Spinal cord (tissue), 10 donors: ENCODE results near the gene PTDSS2. TPM values are rescaled to one million over a fixed set of nuclear protein-coding genes. Genes with fewer than 3 reads are reported as not detected.

Experiments
- DNase-seq, 6 donors: peaks; one replicate each; pipeline versions ENCODE4 v3.0.0 to v3.0.0-alpha.2; 2013 to 2015; ENCODE audit warnings: low spot score in 6 of 6, low read depth in 4 of 6
- H3K27ac ChIP-seq: one replicate; pipeline ENCODE4 v1.5.1; 2013; ENCODE audit warnings: low read depth, low read length, control low read depth
- H3K27me3 ChIP-seq: one replicate; pipeline ENCODE4 v1.6.1; 2013; ENCODE audit warnings: low read length; ENCODE audit not compliant: control insufficient read depth, insufficient read depth
- H3K36me3 ChIP-seq: one replicate; pipeline ENCODE4 v1.6.1; 2013; ENCODE audit warnings: low read length; ENCODE audit not compliant: control insufficient read depth, insufficient read depth
- H3K4me1 ChIP-seq: one replicate; pipeline ENCODE4 v1.6.1; 2013; ENCODE audit warnings: low read length; ENCODE audit not compliant: control insufficient read depth, insufficient read depth
- H3K4me3 ChIP-seq: one replicate; pipeline ENCODE4 v1.5.1; 2013; ENCODE audit warnings: low read depth, low read length, control low read depth
- H3K9me3 ChIP-seq: one replicate; pipeline ENCODE4 v1.6.1; 2013; ENCODE audit warnings: low read length; ENCODE audit not compliant: control insufficient read depth, insufficient read depth
- WGBS: methylation state at CpG from one replicate; pipeline ENCODE4 v1.1.5; 2013; ENCODE audit warnings: missing lambda C conversion rate; ENCODE audit not compliant: insufficient coverage; 5-methylcytosine and 5-hydroxymethylcytosine counted together
- polyA plus RNA-seq, 2 donors: library from polyadenylated mRNA; unstranded; fragments of 120-200 nt; gene quantifications; one replicate each; pipeline ENCODE4 v1.2.1, GENCODE V29; 2013; ENCODE audit not compliant: insufficient read length in 2 of 2
- total RNA-seq, 2 donors: library from RNA; depleted of rRNA in 1 of 2; stranded (reverse); fragments of 120-200 nt in 1 of 2; fragments of >200 nt in 1 of 2; gene quantifications; one replicate each; pipeline versions ENCODE4 v1.2.3 to v1.2.4, GENCODE V29; 2013 to 2014
- donor health status: healthy.

Gene PTDSS2
- total and polyA plus RNA-seq, 4 donors: 17.9 to 62.7 (median 40.2) TPM

- no peaks in the 10 kb centered on the region for H3K9me3 ChIP-seq
- H3K36me3 ChIP-seq: peaks cover 67% of the 10 kb centered on the region
- no peak for DNase-seq
- no peak overlapping the region for H3K4me3 ChIP-seq
- no peak overlapping the region for H3K27ac ChIP-seq
- H3K27me3 ChIP-seq: no peaks in the 10 kb centered on the region
- 82% methylated on average over 9 of the region's 9 CpGs for WGBS
- H3K4me1 ChIP-seq: no peaks in the 10 kb centered on the region
These were observed 25.9 kb downstream of the PTDSS2 start for GRCh38 chr11:475941-476340.

GRCh38 chr11:476416-476815 lies 26.3 kb downstream of the PTDSS2 start:
- no peaks in the 10 kb centered on the region for H3K4me1 ChIP-seq
- no peak overlapping the region for H3K27ac ChIP-seq
- H3K9me3 ChIP-seq: no peaks in the 10 kb centered on the region
- DNase-seq: no peak
- no peaks in the 10 kb centered on the region for H3K27me3 ChIP-seq
- no peak overlapping the region for H3K4me3 ChIP-seq
- WGBS: 94% methylated on average over 13 of the region's 15 CpGs
- peaks cover 65% of the 10 kb centered on the region for H3K36me3 ChIP-seq

- peak in 1 of 6 donors; percentile 36 for DNase-seq
- WGBS: 60% methylated on average over 16 of the region's 16 CpGs
- Histone ChIP-seq H3K27me3 (no peaks in the 10 kb centered on the region), H3K36me3 (peaks cover 60% of the 10 kb centered on the region), H3K4me3 (no peak overlapping the region), H3K4me1 (no peaks in the 10 kb centered on the region), H3K27ac (no peak overlapping the region), H3K9me3 (no peaks in the 10 kb centered on the region)
These were observed 27.1 kb downstream of the PTDSS2 start for GRCh38 chr11:477052-477715.

- Histone ChIP-seq H3K36me3 (peaks cover 42% of the 10 kb centered on the region), H3K4me1 (no peaks in the 10 kb centered on the region), H3K27ac (no peak overlapping the region), H3K4me3 (no peak overlapping the region), H3K9me3 (no peaks in the 10 kb centered on the region), H3K27me3 (no peaks in the 10 kb centered on the region)
- 94% methylated on average over 10 of the region's 13 CpGs for WGBS
- no peak for DNase-seq
These were observed 29.2 kb downstream of the PTDSS2 start for GRCh38 chr11:479311-479710.

- H3K27me3 ChIP-seq: no peaks in the 10 kb centered on the region
- DNase-seq: no peak
- 98% methylated on average over 38 of the region's 38 CpGs for WGBS
These were observed 34.5 kb downstream of the PTDSS2 start for GRCh38 chr11:484616-485015.

GRCh38 chr11:486189-486588 lies 36.1 kb downstream of the PTDSS2 start:
- no peak for DNase-seq
- 99% methylated on average over 23 of the region's 23 CpGs for WGBS
- no peak overlapping the region for H3K27ac ChIP-seq
- H3K4me3 ChIP-seq: no peak overlapping the region
- peaks cover 66% of the 10 kb centered on the region for H3K36me3 ChIP-seq
- no peaks in the 10 kb centered on the region for H3K9me3 ChIP-seq
- H3K27me3 ChIP-seq: no peaks in the 10 kb centered on the region
- no peaks in the 10 kb centered on the region for H3K4me1 ChIP-seq

More at GRCh38 chr11:484616-485015, 34.5 kb downstream of the PTDSS2 start:
- Histone ChIP-seq H3K36me3 (peaks cover 60% of the 10 kb centered on the region), H3K4me3 (no peak overlapping the region), H3K27ac (no peak overlapping the region), H3K4me1 (no peaks in the 10 kb centered on the region), H3K9me3 (no peaks in the 10 kb centered on the region)

GRCh38 chr11:487571-488021 lies 37.5 kb downstream of the PTDSS2 start:
- peaks cover 69% of the 10 kb centered on the region for H3K36me3 ChIP-seq
- no peaks in the 10 kb centered on the region for H3K9me3 ChIP-seq
- H3K4me1 ChIP-seq: no peaks in the 10 kb centered on the region
- WGBS: 96% methylated on average over 22 of the region's 22 CpGs
- H3K27ac ChIP-seq: no peak overlapping the region
- DNase-seq: no peak
- no peaks in the 10 kb centered on the region for H3K27me3 ChIP-seq
- H3K4me3 ChIP-seq: no peak overlapping the region

- WGBS: 95% methylated on average over 25 of the region's 25 CpGs
- DNase-seq: no peak
- no peak overlapping the region for H3K4me3 ChIP-seq
- no peaks in the 10 kb centered on the region for H3K4me1 ChIP-seq
- H3K27me3 ChIP-seq: no peaks in the 10 kb centered on the region
- no peaks in the 10 kb centered on the region for H3K9me3 ChIP-seq
- no peak overlapping the region for H3K27ac ChIP-seq
- peaks cover 74% of the 10 kb centered on the region for H3K36me3 ChIP-seq
These were observed 38.0 kb downstream of the PTDSS2 start for GRCh38 chr11:488062-488461.

- no peak overlapping the region for H3K27ac ChIP-seq
- 96% methylated on average over 13 of the region's 19 CpGs for WGBS
These were observed 38.5 kb downstream of the PTDSS2 start for GRCh38 chr11:488579-488978.

GRCh38 chr11:488992-489391 lies 38.9 kb downstream of the PTDSS2 start:
- WGBS: 94% methylated on average over 19 of the region's 19 CpGs
- DNase-seq: no peak

More at GRCh38 chr11:488579-488978, 38.5 kb downstream of the PTDSS2 start:
- Histone ChIP-seq H3K4me1 (no peaks in the 10 kb centered on the region), H3K9me3 (no peaks in the 10 kb centered on the region), H3K4me3 (no peak overlapping the region), H3K36me3 (peaks cover 79% of the 10 kb centered on the region), H3K27me3 (no peaks in the 10 kb centered on the region)
- DNase-seq: no peak

More at GRCh38 chr11:488992-489391, 38.9 kb downstream of the PTDSS2 start:
- Histone ChIP-seq H3K36me3 (peaks cover 83% of the 10 kb centered on the region), H3K9me3 (no peaks in the 10 kb centered on the region), H3K4me1 (no peaks in the 10 kb centered on the region), H3K4me3 (no peak overlapping the region), H3K27me3 (no peaks in the 10 kb centered on the region), H3K27ac (no peak overlapping the region)
